Fibroblast of upper back skin (primary cell): ENCODE data around the gene PRKCA.
A peak's percentile ranks its signal among the peaks of the same experiment; 100 is the strongest.

ENCODE experiments used
- DNase-seq: peaks from one replicate; pipeline ENCODE4 v3.0.0-alpha.2; 2013

The PRKCA gene

DNA sequence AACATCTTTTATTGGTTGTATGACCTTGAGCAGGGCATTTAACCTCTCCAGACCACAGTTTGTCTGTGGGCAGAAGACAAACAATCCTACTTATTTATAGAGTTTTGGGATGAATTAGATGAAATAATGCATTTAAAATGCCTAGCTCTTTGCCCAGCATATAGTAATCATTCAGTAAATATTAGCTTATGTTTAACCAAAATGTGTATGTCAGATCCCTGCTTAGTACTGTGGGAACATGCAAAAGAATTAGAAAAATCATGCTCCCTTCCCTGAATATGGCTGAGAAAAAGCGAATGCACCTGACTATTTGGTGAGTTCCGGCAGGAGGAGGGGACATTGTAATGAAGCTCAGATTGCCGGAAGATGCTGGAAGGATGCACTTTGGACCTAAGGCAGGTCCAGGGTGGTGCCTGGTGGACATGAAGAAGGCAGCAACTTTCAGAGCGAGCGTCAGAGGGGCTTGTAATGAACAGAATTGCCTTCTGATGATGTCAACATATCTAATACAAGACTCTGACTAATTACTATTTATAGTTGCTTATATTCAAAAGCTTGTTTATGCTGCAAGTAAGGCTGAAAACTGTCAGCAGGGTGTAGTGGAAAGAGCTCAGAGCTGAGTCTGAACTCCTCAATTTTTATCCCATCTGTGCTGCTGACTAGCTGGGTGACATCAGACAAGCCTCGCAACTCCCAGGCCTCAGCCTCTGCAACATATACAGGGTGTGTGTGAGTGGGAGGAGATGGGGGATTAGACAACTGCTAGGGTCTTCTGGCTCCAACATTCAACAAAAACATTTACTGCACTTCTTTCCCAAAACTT, 221.2 kb downstream of the PRKCA start:
- no peak for DNase-seq

GRCh38 chr17:66524877-66525276, 222.5 kb downstream of the PRKCA start:
- no peak for DNase-seq

DNA sequence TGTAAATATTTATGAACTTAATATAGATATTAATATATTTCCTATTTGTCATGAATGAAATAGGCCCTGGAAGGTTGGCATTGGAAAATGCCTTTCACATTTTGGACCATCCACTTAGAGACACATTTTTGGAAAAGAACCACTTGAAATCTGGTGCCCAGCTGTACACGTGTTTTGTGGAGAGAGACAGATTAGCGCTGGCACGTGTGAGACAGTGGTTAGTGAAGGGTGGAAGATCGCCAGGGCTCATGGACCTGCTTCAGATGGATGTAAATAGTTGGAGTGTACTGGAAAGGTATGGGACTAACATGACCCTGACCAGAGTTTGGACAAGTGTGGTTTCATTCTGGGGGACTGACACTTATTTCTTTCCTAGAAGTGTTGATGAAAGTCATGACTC, 222.9 kb downstream of the PRKCA start:
- DNase-seq, result no peak

GRCh38 chr17:66526827-66527226, 224.4 kb downstream of the PRKCA start:
- DNase-seq, result no peak

DNA sequence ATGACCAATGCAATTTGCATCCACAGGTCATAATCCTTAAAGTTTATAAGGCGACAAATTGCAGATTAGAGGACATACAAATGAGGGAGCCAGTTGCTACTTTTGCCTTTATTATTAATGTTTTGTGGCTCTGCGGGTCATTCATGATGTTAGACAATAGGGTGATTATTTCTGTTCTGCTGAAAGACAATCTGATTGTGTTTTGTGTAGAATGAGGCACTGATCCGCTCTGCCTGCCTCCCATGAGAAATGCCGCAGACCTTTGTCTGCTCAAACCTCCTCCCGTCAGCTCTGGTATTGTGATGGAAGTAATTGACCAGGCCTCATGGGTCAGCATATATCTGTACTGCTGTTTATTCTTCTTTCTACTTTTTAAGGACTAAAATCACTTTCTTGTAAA, 224.9 kb downstream of the PRKCA start:
- no peak for DNase-seq

DNA sequence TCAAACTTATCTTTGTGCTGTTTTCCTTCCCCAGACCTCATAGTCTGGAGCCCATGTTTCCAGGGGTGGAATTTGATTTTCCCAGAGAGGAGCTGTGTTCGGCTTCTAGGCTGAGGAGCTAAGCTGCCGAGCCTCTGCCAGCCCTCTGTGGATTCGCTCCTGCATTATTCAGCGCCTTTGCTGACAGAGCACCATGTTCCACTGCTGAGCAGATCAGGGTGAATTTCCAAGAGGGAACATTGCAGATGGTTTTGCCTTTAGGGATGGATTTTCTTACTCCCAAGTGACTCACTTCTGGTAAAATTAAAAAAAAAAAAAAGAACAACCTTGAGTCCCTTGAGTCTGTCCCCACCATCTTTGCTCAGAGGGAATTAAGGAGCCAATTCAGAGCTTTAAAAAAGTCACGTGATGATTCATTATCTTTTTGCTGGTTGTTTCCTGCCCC, 229.5 kb downstream of the PRKCA start:
- no peak for DNase-seq

DNA sequence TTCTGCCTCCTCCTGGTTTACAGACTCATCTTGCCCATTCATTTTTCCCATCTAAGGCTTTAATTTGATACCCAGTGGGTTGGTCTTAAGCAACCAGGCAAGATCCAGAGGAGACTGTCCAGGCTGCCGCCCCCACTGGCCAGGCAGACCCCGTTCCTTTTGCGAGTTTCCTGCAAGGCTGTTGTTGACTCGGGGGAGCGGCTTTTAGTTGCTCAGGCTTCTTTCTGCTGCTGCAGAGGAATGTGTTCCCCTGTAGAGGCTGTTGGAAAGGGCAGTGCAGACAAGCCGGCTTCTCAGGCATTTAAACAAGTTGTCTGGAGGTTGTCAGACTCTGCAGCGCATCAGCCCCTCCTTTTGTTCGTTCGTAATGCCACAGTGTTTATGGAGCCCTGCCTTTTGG, 231.2 kb downstream of the PRKCA start:
- peak; percentile 80 for DNase-seq

DNA sequence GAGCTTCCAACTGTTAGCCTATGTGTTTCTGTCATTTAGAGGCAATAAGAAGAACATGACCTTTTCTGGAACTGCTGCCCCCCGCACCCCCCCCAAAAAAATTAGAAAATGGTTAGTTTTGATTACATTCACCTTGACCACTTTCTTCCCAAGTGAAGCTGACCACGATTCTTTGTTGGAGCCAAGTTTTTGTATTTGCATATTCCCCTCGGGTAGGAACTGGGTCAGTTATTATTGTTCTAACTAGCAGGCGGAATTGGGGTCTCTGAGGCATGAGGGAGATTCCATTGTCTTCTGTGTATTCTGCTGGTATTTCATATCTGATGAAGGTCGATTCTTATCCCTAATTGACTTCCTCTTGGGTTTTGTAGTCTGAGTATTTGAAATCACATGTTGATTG, 231.6 kb downstream of the PRKCA start:
- DNase-seq, result no peak

- no peak for DNase-seq
Measured at GRCh38 chr17:66535611-66536010, 233.2 kb downstream of the PRKCA start.

DNA sequence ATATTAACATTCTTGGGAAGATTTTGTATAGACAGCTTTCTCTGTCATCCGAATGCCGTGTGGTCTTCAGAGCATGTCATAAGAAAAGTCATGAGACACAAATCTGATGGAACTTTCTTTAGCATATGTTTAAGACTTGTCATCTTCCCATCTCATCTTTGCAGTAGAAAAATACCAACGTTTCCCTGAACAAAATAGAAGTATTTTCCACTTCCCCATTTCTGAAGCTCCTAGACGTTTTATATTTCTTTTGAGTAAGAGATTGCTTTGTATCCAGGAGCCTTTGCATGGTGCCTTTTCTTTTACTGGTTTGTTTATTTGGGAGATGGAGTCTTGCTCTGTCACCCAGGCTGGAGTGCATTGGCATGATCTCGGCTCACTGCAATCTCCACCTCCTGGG, 235.1 kb downstream of the PRKCA start:
- no peak for DNase-seq

DNA sequence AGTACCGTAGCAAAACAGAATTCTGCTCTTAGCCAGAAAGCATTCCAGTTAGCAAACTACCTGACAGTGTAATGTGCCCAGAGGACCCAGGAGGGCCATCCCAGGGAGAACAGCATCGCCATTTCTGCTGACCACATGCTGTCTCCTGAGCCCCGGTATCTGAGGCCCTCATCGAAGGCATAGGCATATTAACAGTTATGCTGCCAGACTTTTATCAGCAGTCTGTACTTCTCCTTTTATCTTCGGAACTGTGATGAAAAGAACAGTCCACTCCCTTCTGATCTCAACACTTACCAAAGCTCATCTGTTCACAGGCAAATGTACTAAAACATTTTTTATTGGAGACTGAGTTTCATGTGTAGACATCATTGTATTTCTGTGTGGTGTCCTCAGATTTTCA, 236.4 kb downstream of the PRKCA start:
- DNase-seq, result no peak

- DNase-seq, result peak; percentile 88
Measured at GRCh38 chr17:66540131-66540781, 237.8 kb downstream of the PRKCA start.

DNA sequence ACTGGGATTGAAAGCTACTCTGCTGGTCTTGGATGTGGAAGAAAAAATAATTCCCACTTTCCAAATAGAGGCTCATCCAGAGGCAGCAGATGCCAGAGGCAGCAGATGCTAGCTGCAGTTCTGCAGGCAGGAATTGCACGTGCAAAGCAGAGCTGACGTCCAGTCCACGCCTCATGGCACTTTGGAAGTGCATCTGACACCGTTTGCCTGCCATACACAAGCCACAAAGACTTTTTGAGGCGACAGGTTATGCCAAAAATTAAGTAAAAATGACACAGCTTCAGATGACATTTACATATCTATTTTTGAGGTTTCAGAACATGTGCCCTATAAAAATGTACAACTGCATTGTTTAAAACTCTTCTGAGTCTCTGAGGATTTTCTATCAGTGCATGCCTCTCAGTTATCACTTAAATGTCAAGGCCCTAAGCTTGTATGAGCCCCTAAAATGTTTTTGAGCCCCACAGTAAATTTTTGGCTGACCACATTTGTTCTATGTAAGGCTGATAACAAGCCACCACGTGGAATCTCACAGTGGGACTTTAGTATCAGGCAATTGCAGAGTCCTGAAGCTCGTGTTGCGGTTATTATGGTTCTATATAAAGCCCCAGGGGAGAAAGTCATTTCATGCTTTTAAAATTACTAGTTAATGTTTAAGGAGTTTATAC, 239.2 kb downstream of the PRKCA start:
- DNase-seq, result peak; percentile 84

- DNase-seq, result peak; percentile 71
Measured at GRCh38 chr17:66542129-66542966, 239.9 kb downstream of the PRKCA start.

GRCh38 chr17:66542967-66543520, 240.6 kb downstream of the PRKCA start:
- DNase-seq, result peak; percentile 93

GRCh38 chr17:66543526-66543925, 241.1 kb downstream of the PRKCA start:
- peak; percentile 71 for DNase-seq

DNA sequence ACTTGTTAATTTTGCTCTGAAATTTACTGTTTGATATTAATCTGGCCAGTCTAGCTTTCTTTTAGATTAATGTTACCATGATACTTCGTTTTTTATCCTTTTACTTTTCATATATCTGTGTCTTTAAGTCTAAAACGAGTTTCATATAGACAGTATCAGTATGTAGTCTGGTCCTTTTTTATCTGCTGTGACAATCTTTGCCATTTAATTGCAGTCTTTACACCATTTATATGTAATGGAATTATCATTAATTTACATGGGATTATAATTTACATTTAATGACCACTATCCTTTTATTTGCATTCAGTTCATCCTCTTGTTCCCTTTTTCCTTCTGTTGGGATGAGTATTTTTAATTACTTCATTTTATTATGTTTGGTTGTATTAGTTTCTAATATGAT, 243.5 kb downstream of the PRKCA start:
- no peak for DNase-seq

DNA sequence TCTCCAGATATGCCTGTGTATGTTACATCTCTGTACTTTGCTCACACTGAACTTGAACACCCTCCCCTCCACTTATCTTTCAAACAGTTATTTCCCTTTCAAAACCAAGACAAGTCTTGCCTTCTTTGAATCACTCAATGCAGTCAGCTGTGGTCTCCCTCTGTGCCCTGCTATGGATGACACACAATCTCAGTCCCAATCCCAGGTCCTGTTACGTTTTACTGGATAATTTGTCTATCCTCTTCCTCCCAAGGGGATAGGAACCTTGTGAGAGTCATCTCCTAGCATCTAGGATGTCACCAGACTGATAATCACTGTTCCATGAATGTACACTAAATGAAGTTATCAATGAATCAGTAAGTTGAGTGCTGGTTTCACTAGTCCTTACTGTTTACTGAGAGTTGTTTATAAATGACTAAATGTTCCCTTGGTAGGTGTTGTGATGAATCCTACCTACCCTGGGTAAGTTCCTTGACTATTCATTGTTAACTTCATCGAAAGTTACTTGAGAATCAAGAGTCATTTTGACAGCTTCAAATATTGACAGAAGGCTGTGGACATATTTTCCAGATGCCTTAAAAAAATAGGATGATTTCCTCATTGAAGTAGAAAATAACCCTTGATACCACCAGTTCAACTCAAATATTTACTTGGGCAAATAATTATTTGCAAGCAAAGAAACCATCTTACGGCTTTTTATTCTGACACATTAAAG, 244.9 kb downstream of the PRKCA start:
- no peak for DNase-seq

DNA sequence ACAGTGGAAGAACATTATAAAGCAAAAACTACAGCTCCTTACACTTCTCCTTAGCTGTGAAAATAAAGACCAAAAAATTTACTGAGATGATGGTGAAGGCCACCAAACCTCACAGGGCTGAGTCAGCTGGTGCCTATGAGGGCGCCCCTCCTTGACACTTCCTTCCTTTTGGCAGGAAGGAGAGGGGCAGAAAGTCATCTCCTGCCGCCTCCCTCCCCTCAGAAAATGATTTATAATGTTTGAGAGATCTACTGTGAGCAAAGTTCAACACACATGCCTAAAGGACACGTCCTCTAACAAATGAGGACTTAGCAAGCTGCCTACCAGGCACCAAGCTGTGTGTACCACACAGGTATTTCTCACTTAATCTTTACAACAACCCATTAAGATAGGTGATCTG, 245.7 kb downstream of the PRKCA start:
- DNase-seq, result peak; percentile 69

- no peak for DNase-seq
Measured at GRCh38 chr17:66548659-66549310, 246.4 kb downstream of the PRKCA start.

- peak; percentile 98 for DNase-seq
Measured at GRCh38 chr17:66549311-66549704, 246.9 kb downstream of the PRKCA start.
